OCI-LY7 (cell line): ENCODE measurements around the gene CRYBG2.

Experiments used
- EZH2phosphoT487 ChIP-seq: fragments of 200-600 bp; sonication (generic); IDR thresholded peaks from 2 replicates; pipeline ENCODE4 v1.6.1; 2018; ENCODE audit warnings: low read depth, borderline replicate concordance, mild to moderate bottlenecking, mixed run types, antibody characterized with exemption, low read length, moderate library complexity, mixed read lengths
- TF ChIP-seq, protein P1 (sequence below): fragments of 200-600 bp; sonication (generic); conservative IDR thresholded peaks from 2 replicates; pipeline ENCODE4 v1.5.1; 2014; ENCODE audit warnings: mild to moderate bottlenecking, antibody characterized with exemption, low read length, moderate library complexity, mixed read lengths

GRCh38 chr1:26280333-26281042 lies 73.4 kb downstream of the CRYBG2 start:
- TF ChIP-seq, protein P1, sequence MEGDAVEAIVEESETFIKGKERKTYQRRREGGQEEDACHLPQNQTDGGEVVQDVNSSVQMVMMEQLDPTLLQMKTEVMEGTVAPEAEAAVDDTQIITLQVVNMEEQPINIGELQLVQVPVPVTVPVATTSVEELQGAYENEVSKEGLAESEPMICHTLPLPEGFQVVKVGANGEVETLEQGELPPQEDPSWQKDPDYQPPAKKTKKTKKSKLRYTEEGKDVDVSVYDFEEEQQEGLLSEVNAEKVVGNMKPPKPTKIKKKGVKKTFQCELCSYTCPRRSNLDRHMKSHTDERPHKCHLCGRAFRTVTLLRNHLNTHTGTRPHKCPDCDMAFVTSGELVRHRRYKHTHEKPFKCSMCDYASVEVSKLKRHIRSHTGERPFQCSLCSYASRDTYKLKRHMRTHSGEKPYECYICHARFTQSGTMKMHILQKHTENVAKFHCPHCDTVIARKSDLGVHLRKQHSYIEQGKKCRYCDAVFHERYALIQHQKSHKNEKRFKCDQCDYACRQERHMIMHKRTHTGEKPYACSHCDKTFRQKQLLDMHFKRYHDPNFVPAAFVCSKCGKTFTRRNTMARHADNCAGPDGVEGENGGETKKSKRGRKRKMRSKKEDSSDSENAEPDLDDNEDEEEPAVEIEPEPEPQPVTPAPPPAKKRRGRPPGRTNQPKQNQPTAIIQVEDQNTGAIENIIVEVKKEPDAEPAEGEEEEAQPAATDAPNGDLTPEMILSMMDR: no peak
- TF ChIP-seq EZH2phosphoT487: no peak
